NT2/D1 (cell line): ENCODE data around the gene CHN2.

Experiments used
- DNase-seq: peaks from one replicate; pipeline ENCODE4 v3.0.0-alpha.2; 2011; ENCODE audit warnings: low read depth, low spot score
- H3K27me3 ChIP-seq: 2 replicates; pipeline ENCODE4 v1.6.0; 2011; ENCODE audit warnings: mild to moderate bottlenecking; ENCODE audit not compliant: insufficient read length, insufficient read depth
- H3K36me3 ChIP-seq: 2 replicates; pipeline ENCODE4 v1.6.1; 2011; ENCODE audit warnings: mild to moderate bottlenecking, low read length, mixed read lengths; ENCODE audit not compliant: insufficient read depth, insufficient read length
- H3K4me1 ChIP-seq: 2 replicates; pipeline ENCODE4 v1.5.1; 2011; ENCODE audit not compliant: insufficient read depth, insufficient read length
- H3K4me3 ChIP-seq: 2 replicates; pipeline ENCODE4 v1.5.1; 2011; ENCODE audit warnings: low read depth; ENCODE audit not compliant: insufficient read length
- H3K9ac ChIP-seq: 2 replicates; pipeline ENCODE4 v1.6.0; 2011; ENCODE audit warnings: low read depth; ENCODE audit not compliant: insufficient read length
- H3K9me3 ChIP-seq: 2 replicates; pipeline ENCODE4 v1.5.1; 2011; ENCODE audit warnings: mild to moderate bottlenecking, low read length; ENCODE audit not compliant: insufficient read depth
- SUZ12 ChIP-seq: IDR thresholded peaks from 2 replicates; pipeline ENCODE4 v1.6.1; 2011; ENCODE audit not compliant: insufficient read length, insufficient read depth; ENCODE audit errors: extremely low read depth
- YY1 ChIP-seq: IDR thresholded peaks from 2 replicates; pipeline ENCODE4 v1.6.1; 2011; ENCODE audit not compliant: insufficient read length, insufficient read depth
- ZNF274 ChIP-seq: IDR thresholded peaks from 2 replicates; pipeline ENCODE4 v1.6.1; 2011; ENCODE audit warnings: mild to moderate bottlenecking, low read depth, low read length

Gene CHN2

DNA sequence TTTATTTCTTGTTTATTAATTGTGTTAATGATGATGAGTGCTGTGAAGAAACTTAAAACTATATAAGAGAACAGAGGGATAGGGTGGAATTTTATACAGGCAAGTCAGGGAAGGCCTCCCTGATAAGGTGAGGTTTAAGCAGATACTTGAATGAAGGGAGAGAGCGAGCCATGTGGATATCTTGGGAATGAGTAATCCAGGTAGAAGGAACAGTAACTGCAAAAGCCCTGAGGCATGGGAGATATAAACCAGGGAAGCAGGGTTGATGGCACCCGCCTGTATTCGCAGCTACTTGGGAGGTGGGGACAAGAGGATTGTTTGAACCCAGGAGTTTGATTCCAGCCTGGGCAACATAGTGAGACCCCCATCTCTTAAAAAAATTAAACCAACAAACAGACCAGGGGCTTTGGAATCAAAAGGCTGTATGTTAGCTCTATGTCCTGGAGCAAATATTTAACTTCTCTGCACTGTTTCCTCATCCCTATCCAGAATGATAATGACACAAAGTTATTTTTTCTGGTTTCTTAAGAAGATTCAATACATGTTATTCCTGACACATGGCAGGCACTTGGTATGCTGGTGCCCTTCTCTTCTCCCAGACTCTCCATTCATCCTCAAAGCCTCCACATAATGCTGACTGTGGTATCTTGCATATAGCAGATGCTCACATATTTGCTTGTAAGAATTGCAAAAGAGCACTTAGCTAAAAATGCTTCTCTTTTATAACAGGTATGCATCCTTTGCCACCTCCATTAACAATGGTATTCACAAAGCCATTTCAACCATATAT is 169.3 kb downstream of the CHN2 start:
- no peaks in the 10 kb centered on the region for H3K27me3 ChIP-seq
- H3K9ac ChIP-seq = no peak overlapping the region
- no peak for TF ChIP-seq YY1
- TF ChIP-seq ZNF274 = no peak
- no peak for TF ChIP-seq SUZ12
- H3K4me1 ChIP-seq = no peaks in the 10 kb centered on the region
- H3K4me3 ChIP-seq = no peak overlapping the region
- no peaks in the 10 kb centered on the region for H3K36me3 ChIP-seq
- no peaks in the 10 kb centered on the region for H3K9me3 ChIP-seq
- DNase-seq = no peak

GRCh38 chr7:29364661-29365060 is 170.1 kb downstream of the CHN2 start:
- Histone ChIP-seq H3K4me1 (no peaks in the 10 kb centered on the region), H3K9ac (no peak overlapping the region), H3K4me3 (no peak overlapping the region), H3K36me3 (no peaks in the 10 kb centered on the region), H3K9me3 (no peaks in the 10 kb centered on the region), H3K27me3 (no peaks in the 10 kb centered on the region)
- DNase-seq = no peak
- TF ChIP-seq YY1 = no peak
- no peak for TF ChIP-seq SUZ12
- no peak for TF ChIP-seq ZNF274

GRCh38 chr7:29365423-29365822 is 170.8 kb downstream of the CHN2 start:
- Histone ChIP-seq H3K27me3 (no peaks in the 10 kb centered on the region), H3K4me3 (no peak overlapping the region), H3K9ac (no peak overlapping the region), H3K4me1 (peaks cover 4% of the 10 kb centered on the region), H3K9me3 (no peaks in the 10 kb centered on the region), H3K36me3 (no peaks in the 10 kb centered on the region)
- DNase-seq = no peak
- TF ChIP-seq YY1 (no peak), ZNF274 (no peak), SUZ12 (no peak)

DNA sequence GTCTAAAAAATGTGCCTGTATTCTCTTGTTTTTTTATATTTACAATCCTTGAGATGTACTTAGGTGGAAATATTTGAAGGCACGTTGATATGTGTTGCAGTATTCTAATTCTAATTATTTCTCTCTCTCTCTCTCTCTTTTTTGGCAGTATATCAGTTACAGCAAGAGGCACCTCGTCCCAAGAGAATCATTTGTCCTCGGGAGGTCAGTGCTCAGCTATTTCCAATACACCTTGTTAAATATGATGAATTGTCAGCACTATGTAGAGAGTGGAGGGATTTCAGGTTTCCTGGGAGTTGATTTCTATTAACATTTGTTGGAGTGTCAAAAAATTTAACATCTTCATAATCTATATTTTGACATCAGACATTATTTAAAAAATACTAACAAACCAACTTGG is 173.2 kb downstream of the CHN2 start:
- no peaks in the 10 kb centered on the region for H3K9me3 ChIP-seq
- H3K27me3 ChIP-seq = no peaks in the 10 kb centered on the region
- no peaks in the 10 kb centered on the region for H3K36me3 ChIP-seq
- no peak overlapping the region for H3K4me3 ChIP-seq
- TF ChIP-seq YY1 (no peak), SUZ12 (no peak), ZNF274 (no peak)
- no peak overlapping the region for H3K9ac ChIP-seq
- DNase-seq = no peak
- peaks cover 4% of the 10 kb centered on the region for H3K4me1 ChIP-seq

DNA sequence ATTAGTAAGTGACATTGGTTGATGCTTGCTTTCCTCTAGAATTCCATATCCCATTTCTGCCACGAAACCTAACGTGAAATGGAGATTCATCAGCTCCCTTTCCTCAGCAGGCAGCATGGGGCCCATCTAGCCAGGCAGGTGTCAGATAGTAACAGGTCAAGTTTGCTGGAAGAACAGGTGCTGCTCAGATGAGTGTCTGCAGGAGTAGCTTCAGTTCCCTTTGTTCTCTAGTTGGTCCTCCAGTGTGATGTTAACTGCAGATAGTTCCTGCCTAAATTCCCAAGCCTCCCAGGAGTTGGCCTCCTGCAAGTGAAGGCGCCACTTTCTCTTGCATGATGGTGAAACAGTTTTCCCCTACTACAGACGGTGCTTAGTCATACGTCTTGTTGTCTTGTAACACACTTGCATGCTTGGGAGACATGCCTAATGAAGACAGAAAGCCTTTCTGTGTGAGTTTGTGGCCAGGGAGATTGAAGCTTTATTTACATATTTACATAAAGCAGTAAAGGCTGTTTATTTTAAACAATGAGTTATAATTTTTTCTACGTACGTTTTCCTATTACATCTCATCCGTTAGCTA is 175.4 kb downstream of the CHN2 start:
- TF ChIP-seq YY1 (no peak), SUZ12 (no peak), ZNF274 (no peak)
- no peak for DNase-seq

DNA sequence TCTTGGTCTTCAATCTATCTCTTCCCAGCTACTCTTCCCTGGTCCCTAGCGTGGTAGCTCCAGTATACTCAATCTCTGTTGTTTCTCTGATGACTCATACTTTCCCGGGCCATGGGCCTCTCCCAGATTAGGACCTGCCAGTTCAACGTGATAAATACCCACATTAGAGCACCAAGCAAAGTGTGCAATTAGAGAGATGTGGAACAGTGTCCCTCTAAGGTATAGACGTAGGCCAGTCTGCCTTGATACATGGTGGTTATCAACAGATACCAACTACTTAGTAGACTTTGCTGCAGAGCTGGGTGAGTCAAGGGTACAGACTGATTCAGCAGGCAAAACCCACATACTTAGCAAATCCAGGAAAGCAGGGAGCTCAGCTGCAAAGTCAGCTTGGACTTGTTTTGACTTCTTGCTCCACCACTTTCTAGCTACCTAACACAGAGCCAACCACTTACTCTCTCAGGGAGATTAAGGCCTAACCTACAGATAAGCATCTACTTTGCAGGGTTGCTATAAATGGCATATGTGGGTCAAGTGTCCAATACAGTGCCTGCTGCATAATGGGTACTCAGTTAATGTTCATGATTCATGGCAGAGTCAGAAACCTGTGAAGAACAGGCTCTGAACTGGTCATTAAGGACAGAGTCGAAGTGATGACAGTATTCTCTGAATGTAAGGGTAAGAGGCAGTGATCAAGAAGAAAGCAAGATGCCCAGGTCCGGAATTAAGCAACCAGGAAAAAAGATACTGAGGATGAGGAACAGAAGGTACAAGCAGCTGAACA is 176.1 kb downstream of the CHN2 start:
- TF ChIP-seq YY1 = no peak
- no peak for TF ChIP-seq SUZ12
- no peak for TF ChIP-seq ZNF274
- Histone ChIP-seq H3K4me1 (peaks cover 4% of the 10 kb centered on the region), H3K27me3 (no peaks in the 10 kb centered on the region), H3K9me3 (no peaks in the 10 kb centered on the region), H3K9ac (no peak overlapping the region), H3K36me3 (no peaks in the 10 kb centered on the region), H3K4me3 (no peak overlapping the region)
- no peak for DNase-seq

More for the DNA sequence above, 175.4 kb downstream of the CHN2 start:
- Histone ChIP-seq H3K36me3 (no peaks in the 10 kb centered on the region), H3K9me3 (no peaks in the 10 kb centered on the region), H3K4me1 (peaks cover 4% of the 10 kb centered on the region), H3K4me3 (no peak overlapping the region), H3K9ac (no peak overlapping the region), H3K27me3 (no peaks in the 10 kb centered on the region)

- no peak for DNase-seq
- H3K9ac ChIP-seq = no peak overlapping the region
- H3K4me1 ChIP-seq = peaks cover 4% of the 10 kb centered on the region
- no peaks in the 10 kb centered on the region for H3K9me3 ChIP-seq
- no peaks in the 10 kb centered on the region for H3K36me3 ChIP-seq
- H3K4me3 ChIP-seq = no peak overlapping the region
- no peaks in the 10 kb centered on the region for H3K27me3 ChIP-seq
- TF ChIP-seq ZNF274 = no peak
- TF ChIP-seq SUZ12 = no peak
- TF ChIP-seq YY1 = no peak
Measured at GRCh38 chr7:29371472-29371871, 176.9 kb downstream of the CHN2 start.
